ENCODE data around the gene ZNF536.

GRCh38 chr19:30522341-30522740 is 150.2 kb downstream of the ZNF536 start:
- TF ChIP-seq, protein P1, sequence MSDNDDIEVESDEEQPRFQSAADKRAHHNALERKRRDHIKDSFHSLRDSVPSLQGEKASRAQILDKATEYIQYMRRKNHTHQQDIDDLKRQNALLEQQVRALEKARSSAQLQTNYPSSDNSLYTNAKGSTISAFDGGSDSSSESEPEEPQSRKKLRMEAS (CRISPR knock-in tag; IDR thresholded peaks at IDR 0.05) = no peak
- TF ChIP-seq TEAD4 (CRISPR knock-in tag; IDR thresholded peaks at IDR 0.05) (no peak), JAZF1 (CRISPR knock-in tag; IDR thresholded peaks at IDR 0.05) (no peak), ESRRA (CRISPR knock-in tag; IDR thresholded peaks at IDR 0.05; ENCODE audit: borderline replicate concordance) (no peak), GRHL2 (CRISPR knock-in tag; IDR thresholded peaks at IDR 0.05; ENCODE audit: insufficient replicate concordance, severe bottlenecking) (no peak), SMAD3 (CRISPR knock-in tag; IDR thresholded peaks at IDR 0.05; ENCODE audit: borderline replicate concordance) (no peak), SP1 (CRISPR knock-in tag; conservative IDR thresholded peaks at IDR 0.05) (no peak)
- TF ChIP-seq, protein P2, sequence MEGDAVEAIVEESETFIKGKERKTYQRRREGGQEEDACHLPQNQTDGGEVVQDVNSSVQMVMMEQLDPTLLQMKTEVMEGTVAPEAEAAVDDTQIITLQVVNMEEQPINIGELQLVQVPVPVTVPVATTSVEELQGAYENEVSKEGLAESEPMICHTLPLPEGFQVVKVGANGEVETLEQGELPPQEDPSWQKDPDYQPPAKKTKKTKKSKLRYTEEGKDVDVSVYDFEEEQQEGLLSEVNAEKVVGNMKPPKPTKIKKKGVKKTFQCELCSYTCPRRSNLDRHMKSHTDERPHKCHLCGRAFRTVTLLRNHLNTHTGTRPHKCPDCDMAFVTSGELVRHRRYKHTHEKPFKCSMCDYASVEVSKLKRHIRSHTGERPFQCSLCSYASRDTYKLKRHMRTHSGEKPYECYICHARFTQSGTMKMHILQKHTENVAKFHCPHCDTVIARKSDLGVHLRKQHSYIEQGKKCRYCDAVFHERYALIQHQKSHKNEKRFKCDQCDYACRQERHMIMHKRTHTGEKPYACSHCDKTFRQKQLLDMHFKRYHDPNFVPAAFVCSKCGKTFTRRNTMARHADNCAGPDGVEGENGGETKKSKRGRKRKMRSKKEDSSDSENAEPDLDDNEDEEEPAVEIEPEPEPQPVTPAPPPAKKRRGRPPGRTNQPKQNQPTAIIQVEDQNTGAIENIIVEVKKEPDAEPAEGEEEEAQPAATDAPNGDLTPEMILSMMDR (IDR thresholded peaks at IDR 0.05) = no peak
- TF ChIP-seq, protein P3, sequence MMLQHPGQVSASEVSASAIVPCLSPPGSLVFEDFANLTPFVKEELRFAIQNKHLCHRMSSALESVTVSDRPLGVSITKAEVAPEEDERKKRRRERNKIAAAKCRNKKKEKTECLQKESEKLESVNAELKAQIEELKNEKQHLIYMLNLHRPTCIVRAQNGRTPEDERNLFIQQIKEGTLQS (CRISPR knock-in tag; conservative IDR thresholded peaks at IDR 0.05) = no peak
- TF ChIP-seq, protein P4, sequence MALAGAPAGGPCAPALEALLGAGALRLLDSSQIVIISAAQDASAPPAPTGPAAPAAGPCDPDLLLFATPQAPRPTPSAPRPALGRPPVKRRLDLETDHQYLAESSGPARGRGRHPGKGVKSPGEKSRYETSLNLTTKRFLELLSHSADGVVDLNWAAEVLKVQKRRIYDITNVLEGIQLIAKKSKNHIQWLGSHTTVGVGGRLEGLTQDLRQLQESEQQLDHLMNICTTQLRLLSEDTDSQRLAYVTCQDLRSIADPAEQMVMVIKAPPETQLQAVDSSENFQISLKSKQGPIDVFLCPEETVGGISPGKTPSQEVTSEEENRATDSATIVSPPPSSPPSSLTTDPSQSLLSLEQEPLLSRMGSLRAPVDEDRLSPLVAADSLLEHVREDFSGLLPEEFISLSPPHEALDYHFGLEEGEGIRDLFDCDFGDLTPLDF (CRISPR knock-in tag; IDR thresholded peaks at IDR 0.05) = no peak
